Activated CD4-positive, alpha-beta T cell treated with anti-CD3 and anti-CD28 coated beads, Interleukin-2, amount 50 U/mL, for 48 hours (primary cell): Measurements from ENCODE around the gene MGAT3.

ENCODE experiments used
- DNase-seq, 2 experiments: peaks; one replicate each; pipeline ENCODE4 v3.0.0-alpha.2; 2020

The MGAT3 gene

GRCh38 chr22:39429186-39429585, 27.6 kb upstream of the MGAT3 start:
- DNase-seq: no peak

GRCh38 chr22:39429916-39430575, 26.8 kb upstream of the MGAT3 start:
- no peak for DNase-seq

GRCh38 chr22:39430576-39431150, 26.1 kb upstream of the MGAT3 start:
- no peak for DNase-seq

GRCh38 chr22:39431216-39431801, 25.5 kb upstream of the MGAT3 start:
- DNase-seq: no peak

GRCh38 chr22:39431821-39432251, 25.0 kb upstream of the MGAT3 start:
- DNase-seq: no peak

- no peak for DNase-seq
Measured at GRCh38 chr22:39432361-39432811, 24.4 kb upstream of the MGAT3 start.

GRCh38 chr22:39433476-39434242, 23.2 kb upstream of the MGAT3 start:
- DNase-seq: no peak

- no peak for DNase-seq
Measured at GRCh38 chr22:39434243-39434653, 22.6 kb upstream of the MGAT3 start.

GRCh38 chr22:39434721-39435120, 22.1 kb upstream of the MGAT3 start:
- DNase-seq: no peak

- no peak for DNase-seq
Measured at GRCh38 chr22:39435616-39436015, 21.2 kb upstream of the MGAT3 start.

- DNase-seq: no peak
Measured at GRCh38 chr22:39437791-39438704, 18.8 kb upstream of the MGAT3 start.

- no peak for DNase-seq
Measured at GRCh38 chr22:39439170-39439569, 17.6 kb upstream of the MGAT3 start.

GRCh38 chr22:39443398-39443797, 13.4 kb upstream of the MGAT3 start:
- DNase-seq: no peak

- no peak for DNase-seq
Measured at GRCh38 chr22:39444247-39444800, 12.5 kb upstream of the MGAT3 start.

GRCh38 chr22:39444937-39445465, 11.8 kb upstream of the MGAT3 start:
- no peak for DNase-seq

GRCh38 chr22:39445678-39446077, 11.1 kb upstream of the MGAT3 start:
- no peak for DNase-seq

GRCh38 chr22:39446239-39446721, 10.5 kb upstream of the MGAT3 start:
- DNase-seq: no peak

- DNase-seq: no peak
Measured at GRCh38 chr22:39448205-39449054, 8.4 kb upstream of the MGAT3 start.

GRCh38 chr22:39449708-39450107, 7.1 kb upstream of the MGAT3 start:
- no peak for DNase-seq

- DNase-seq: no peak
Measured at GRCh38 chr22:39450258-39450955, 6.4 kb upstream of the MGAT3 start.
